ENCODE data around the gene CNTNAP5.
A peak's percentile ranks its signal among the peaks of the same experiment; 100 is the strongest.

CNTNAP5 gene

GRCh38 chr2:124025171-124025580 is at the start of gene CNTNAP5:
Gene CNTNAP5, plus strand, starts transcription at chr2:124025287. Its CDS starts 364 bp downstream, at chr2:124025651.
- no peak for DNase-seq (ENCODE audit: low spot score)

GRCh38 chr2:123976054-123976648 is 48.9 kb upstream of the CNTNAP5 start:
- DNase-seq (ENCODE audit: low spot score): no peak

- no peak for DNase-seq (ENCODE audit: low spot score)
Observed at GRCh38 chr2:123993728-123994323, 31.3 kb upstream of the CNTNAP5 start.

GRCh38 chr2:123999681-124000080 is 25.4 kb upstream of the CNTNAP5 start:
- DNase-seq (ENCODE audit: low spot score): no peak

GRCh38 chr2:124001696-124002430 is 23.2 kb upstream of the CNTNAP5 start:
- no peak for DNase-seq (ENCODE audit: low spot score)

GRCh38 chr2:124018890-124019289 is 6.2 kb upstream of the CNTNAP5 start:
- DNase-seq (ENCODE audit: low spot score): no peak

- DNase-seq (ENCODE audit: low spot score): no peak
Observed at GRCh38 chr2:124024561-124025170, 421 bp upstream of the CNTNAP5 start.

- no peak for DNase-seq (ENCODE audit: low spot score)
Observed at GRCh38 chr2:124025891-124026434, 876 bp downstream of the CNTNAP5 start.

- DNase-seq (ENCODE audit: low spot score): no peak
Observed at GRCh38 chr2:124026503-124026902, 1.4 kb downstream of the CNTNAP5 start.

GRCh38 chr2:124027182-124027581 is 2.1 kb downstream of the CNTNAP5 start:
- DNase-seq (ENCODE audit: low spot score): peak; percentile 59

GRCh38 chr2:124032799-124033198 is 7.7 kb downstream of the CNTNAP5 start:
- DNase-seq (ENCODE audit: low spot score): no peak

- no peak for DNase-seq (ENCODE audit: low spot score)
Observed at GRCh38 chr2:124034265-124034664, 9.2 kb downstream of the CNTNAP5 start.

- no peak for DNase-seq (ENCODE audit: low spot score)
Observed at GRCh38 chr2:124035001-124035400, 9.9 kb downstream of the CNTNAP5 start.

- no peak for DNase-seq (ENCODE audit: low spot score)
Observed at GRCh38 chr2:124039032-124039431, 13.9 kb downstream of the CNTNAP5 start.

GRCh38 chr2:124039762-124040291 is 14.7 kb downstream of the CNTNAP5 start:
- no peak for DNase-seq (ENCODE audit: low spot score)

- DNase-seq (ENCODE audit: low spot score): no peak
Observed at GRCh38 chr2:124045894-124046293, 20.8 kb downstream of the CNTNAP5 start.

- DNase-seq (ENCODE audit: low spot score): no peak
Observed at GRCh38 chr2:124046332-124046731, 21.2 kb downstream of the CNTNAP5 start.

- no peak for DNase-seq (ENCODE audit: low spot score)
Observed at GRCh38 chr2:124048102-124048501, 23.0 kb downstream of the CNTNAP5 start.

- DNase-seq (ENCODE audit: low spot score): no peak
Observed at GRCh38 chr2:124048664-124049063, 23.6 kb downstream of the CNTNAP5 start.

- no peak for DNase-seq (ENCODE audit: low spot score)
Observed at GRCh38 chr2:124049136-124049535, 24.0 kb downstream of the CNTNAP5 start.

GRCh38 chr2:124050833-124051497 is 25.9 kb downstream of the CNTNAP5 start:
- DNase-seq (ENCODE audit: low spot score): no peak

- DNase-seq (ENCODE audit: low spot score): no peak
Observed at GRCh38 chr2:124053796-124054195, 28.7 kb downstream of the CNTNAP5 start.

Data from HuH-7.5 (cell line).